NCI-H128 (cell line): Measurements from ENCODE around the gene OTOP2.
"Not testable (repeated sequence)": the region's sequence is repeated elsewhere in the genome, so short reads cannot be mapped to it uniquely, and the experiment has no call there.

Experiments
- DNase-seq: peaks from one replicate; lab custom pipeline; 2025; ENCODE audit not compliant: unreplicated experiment; lab: John Stamatoyannopoulos, UW

The OTOP2 gene

GRCh38 chr17:74900208-74900607 is 23.9 kb upstream of the OTOP2 start:
- no peak for DNase-seq

- DNase-seq, result no peak
Observed at GRCh38 chr17:74901353-74902135, 22.5 kb upstream of the OTOP2 start.

GRCh38 chr17:74903034-74903433 is 21.0 kb upstream of the OTOP2 start:
- DNase-seq, result no peak

- DNase-seq, result no peak
Observed at GRCh38 chr17:74903671-74904070, 20.4 kb upstream of the OTOP2 start.

DNA sequence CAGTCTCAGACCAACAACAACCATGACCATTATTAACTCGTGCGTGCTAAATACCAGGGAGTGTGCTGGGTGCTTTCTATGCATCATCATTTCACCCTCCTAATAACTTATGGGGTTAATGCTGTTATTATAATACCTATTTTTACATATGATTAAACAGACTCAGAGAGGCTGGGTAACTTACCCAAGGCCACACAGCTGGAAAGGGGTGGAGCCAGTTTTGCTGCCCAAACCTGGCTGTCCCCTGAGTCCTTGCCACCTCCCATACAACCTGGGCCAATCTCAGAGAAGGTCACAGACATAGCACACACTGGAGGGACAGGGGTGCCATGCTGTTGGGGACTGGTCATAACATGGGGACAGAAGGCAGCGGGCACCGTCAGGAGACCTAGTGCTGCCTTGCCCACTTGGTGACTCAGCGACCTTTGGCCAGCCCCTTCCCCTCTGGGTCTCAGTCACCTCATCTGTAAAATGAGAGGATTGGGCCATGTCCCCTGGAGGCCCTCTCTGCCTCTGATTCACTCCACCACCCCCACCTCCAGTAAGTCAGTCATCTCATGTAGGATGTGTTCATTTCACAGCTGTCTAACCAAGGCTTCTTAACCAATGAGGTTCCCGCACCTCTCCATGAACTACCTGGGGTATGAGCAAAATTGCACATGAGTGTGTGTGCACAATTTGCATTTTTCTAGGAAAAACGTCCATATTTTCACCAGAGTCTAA is 19.2 kb upstream of the OTOP2 start:
- DNase-seq, result no peak

GRCh38 chr17:74906214-74906793 is 17.8 kb upstream of the OTOP2 start:
- not testable (repeated sequence) for DNase-seq

DNA sequence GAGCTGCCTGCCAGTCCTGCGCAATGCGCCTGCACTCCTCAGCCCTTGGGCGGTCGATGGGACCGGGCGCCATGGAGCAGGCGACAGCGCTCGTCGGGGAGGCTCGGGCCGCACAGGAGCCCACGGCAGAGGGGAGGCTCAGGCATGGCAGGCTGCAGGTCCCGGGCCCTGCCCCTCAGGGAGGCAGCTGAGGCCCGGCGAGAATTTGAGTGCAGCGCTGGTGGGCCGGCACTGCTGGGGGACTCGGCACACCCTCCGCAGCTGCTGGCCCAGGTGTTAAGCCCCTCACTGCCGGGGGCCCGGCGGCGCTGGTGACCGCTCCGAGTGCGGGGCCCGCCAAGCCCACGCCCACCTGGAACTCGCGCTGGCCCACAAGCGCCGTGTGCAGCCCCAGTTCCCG is 17.1 kb upstream of the OTOP2 start:
- no peak for DNase-seq

- not testable (repeated sequence) for DNase-seq
Observed at GRCh38 chr17:74909097-74909496, 15.0 kb upstream of the OTOP2 start.

DNA sequence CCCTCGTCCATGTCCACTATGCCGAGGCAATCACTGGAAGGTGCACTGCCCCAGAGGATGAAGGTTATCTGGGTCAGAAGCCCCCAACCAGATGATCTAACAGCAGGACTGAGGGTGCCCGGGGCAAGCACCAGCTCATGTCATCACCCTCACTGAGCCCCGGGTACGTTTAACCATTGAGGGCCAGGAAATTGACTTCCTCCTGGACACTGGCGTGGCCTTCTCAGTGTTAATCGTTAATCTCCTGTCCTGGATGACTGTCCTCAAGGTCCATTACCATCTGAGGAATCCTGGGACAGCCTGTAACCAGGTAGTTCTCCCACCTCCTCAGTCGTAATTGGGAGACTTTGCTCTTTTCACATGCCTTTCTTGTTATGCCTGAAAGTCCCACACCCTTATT is 12.7 kb upstream of the OTOP2 start:
- not testable (repeated sequence) for DNase-seq

DNA sequence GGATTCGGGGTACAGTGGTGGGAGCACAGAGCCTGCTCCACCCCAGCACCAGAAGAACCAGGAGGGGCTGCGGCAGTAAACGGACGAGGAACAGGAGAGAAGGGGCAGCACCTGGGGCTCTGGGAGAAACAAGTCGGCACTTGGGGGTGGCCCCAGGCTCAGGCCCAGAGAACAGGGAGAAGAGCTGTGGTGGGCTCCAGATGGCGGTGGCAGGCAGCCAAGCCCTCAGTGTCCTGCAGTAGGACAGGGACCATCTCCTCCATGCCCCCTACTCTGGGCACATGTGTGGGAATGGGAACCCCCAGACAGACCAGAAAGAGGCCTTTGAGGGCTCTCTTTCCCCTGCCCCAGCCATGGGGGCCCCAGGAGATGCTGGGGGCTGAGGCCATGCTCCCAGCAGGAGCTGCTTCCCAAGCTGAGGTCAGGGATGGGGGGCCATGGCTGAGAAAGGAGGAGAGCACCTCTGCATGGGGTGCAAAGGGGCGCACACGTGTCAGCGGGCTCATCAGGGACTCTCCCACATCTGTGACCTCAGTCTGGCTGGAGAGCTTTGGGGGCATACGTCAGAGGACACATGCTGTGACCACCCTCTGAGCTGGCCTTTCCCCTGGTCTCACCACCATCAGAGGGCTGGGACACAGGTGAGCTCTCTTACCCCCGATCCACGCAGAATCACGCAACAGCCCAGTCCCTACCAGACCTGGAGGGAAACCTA is 7.8 kb upstream of the OTOP2 start:
- DNase-seq, result no peak

GRCh38 chr17:74916851-74917199 is 7.2 kb upstream of the OTOP2 start:
- DNase-seq, result no peak

DNA sequence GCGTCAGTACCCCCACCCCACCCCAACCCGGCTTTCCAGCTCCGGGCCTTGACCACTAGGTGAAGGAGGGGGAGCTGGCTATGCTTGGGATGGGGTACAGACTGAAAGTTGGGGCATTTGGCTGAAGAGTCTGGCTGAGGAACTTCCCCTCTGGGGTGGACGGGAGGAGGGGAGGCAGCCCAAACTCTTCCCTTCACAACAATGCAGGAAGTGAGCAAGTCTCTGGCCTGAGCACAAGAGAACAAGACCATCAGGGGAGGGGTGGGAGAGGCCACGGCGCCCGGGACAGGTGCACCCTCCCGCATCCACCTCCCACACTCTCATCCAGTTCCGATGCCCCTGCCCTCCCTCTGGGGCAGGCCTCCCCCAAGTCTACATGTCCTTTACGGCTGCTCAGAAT is 6.6 kb upstream of the OTOP2 start:
- no peak for DNase-seq

GRCh38 chr17:74918906-74919305 is 5.2 kb upstream of the OTOP2 start:
- no peak for DNase-seq

DNA sequence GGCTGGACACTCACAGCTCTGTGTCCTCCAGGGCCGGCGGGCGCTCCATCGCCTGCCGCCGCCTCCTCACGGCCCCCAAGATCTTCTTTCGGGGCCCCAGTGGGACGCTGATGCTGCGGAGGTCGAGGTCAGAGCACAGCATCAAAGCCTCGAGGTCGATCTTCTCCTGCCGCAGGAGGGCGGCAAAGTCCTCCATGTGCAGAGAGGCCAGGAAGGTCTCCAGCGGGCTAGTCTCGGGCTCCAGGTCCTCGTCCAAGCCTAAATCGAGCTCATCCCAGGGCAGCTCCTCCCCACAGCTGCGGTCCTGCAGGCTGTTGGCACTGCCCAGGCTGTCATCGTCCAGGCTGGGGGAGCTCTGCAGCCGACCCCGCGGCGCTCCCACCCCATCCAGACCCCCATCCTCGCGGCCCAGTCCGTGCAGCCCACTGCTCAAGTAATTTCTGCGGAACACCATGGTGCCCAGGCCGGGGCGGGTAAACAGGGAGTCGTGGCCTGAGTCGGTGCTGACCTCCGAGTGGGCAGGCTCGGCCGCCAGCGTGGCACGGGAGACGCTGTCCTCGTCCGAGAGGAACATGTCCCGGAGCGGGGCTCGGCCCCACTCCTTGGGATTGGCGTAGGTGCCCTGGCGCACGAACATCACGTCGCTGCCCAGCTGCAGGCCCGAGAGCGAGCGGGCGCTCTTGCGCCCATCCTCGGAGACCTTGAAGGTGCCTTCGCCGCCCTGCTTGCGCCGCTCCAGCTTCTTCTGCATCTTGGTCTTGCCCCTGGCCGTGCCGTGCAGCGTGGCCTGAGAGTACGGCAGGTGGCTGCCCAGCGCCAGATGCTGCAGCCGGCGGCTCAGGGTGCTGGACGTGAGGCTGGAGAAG is 4.4 kb upstream of the OTOP2 start:
- DNase-seq, result no peak

DNA sequence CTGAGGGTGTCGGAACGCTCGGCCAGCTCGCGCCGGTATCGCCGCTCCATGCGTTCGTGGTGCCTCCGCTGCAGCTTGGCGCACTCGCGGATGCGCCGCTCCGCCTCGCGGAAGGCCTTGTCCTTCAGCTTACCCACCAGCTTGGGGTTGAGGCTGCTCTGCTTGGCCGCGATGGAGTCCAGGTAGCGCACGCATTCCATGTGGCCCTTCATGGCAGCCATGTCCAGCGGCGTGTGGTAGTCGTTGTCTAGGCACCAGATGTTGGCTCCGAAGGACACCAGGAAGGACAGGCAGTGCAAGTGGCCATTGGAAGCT is 3.8 kb upstream of the OTOP2 start:
- DNase-seq, result no peak

DNA sequence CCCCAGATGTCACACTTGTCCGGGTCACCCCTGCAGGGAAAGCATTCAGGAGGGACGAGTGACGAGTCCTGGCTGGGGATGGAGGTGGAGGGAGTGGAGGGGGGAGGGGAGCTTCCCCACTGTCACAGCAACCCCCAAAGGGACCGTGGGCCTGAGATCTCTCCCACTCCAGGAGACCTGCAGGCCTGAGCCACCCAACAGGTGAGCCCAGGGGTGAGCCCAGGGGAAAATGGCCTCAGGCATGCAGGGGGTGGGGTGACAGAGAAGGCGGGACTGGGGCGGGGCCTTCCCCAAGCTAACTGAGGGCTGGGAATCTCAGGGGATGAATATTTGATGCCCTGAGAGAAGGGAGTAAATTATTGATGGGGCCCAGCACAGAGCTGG is 3.4 kb upstream of the OTOP2 start:
- DNase-seq, result no peak

DNA sequence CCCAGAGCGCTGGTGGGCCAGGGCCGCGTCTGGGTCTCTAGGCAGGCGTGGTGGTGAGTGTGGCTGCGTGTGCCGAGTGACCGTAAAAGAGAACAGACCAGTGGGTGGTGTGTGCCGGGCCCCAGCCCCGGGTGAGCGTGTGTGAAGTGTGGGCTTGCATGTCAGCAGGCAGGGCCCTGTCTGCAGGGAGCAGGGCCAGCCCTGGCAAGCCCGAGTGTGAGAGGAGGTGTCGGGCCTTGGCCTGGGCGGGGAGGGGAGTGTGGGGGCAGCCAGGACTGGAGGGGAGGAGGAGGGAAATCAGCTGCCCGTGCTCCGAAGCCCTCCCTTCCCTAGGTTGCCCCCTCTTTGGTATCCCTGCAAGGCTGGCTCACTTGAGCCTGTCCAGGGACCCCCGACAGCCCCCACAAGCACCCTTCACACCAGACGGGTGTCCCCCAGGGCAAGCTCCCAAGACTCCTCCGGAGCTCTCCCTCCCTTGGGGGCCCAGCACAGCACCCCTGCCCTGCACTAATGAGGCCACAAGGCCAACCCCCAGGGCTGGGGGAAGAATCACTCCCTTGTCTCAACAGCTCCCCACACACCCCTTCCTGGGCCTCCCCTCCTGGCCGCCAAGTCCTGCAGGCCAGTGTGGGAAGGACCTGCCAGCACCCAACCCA is 2.9 kb upstream of the OTOP2 start:
- DNase-seq, result no peak

- no peak for DNase-seq
Observed at GRCh38 chr17:74921769-74922168, 2.3 kb upstream of the OTOP2 start.

GRCh38 chr17:74922172-74922571 is 1.9 kb upstream of the OTOP2 start:
- DNase-seq, result no peak
